H1 (cell line): Measurements from ENCODE around the gene RCC2.

ENCODE experiments used
- CTCF ChIP-seq, 3 experiments: IDR thresholded peaks; 1 replicate in 2 of 3; 2 replicates in 1 of 3; pipeline versions ENCODE4 v1.5.1 to v1.6.1; 2011; ENCODE audit warnings: low read length in 3 of 3, mild to moderate bottlenecking in 3 of 3, inconsistent platforms in 2 of 3, low read depth in 1 of 3, moderate library complexity in 1 of 3; ENCODE audit not compliant: insufficient read depth in 1 of 3; ENCODE audit errors: control extremely low read depth in 1 of 3
- TAF7 ChIP-seq: optimal IDR thresholded peaks from 2 replicates; pipeline ENCODE3; 2011; ENCODE audit warnings: low read depth, mild to moderate bottlenecking, inconsistent platforms, low read length, moderate library complexity, borderline replicate concordance

- TF ChIP-seq CTCF (IDR thresholded peaks at IDR 0.05; ENCODE audit: control extremely low read depth in 1 of 3, insufficient read depth in 1 of 3, low read depth in 1 of 3, low read length in 3 of 3) = no peak
- TF ChIP-seq TAF7 = no peak
Observed at GRCh38 chr1:17462669-17463068, 23.2 kb upstream of the RCC2 start.
